ENCODE data around the gene PELI3. TPM values are rescaled to one million over a fixed set of nuclear protein-coding genes. Genes with fewer than 3 reads are reported as not detected.

The PELI3 gene
- total RNA-seq, 1 donor from 2014 or later = 14.6 TPM

DNA sequence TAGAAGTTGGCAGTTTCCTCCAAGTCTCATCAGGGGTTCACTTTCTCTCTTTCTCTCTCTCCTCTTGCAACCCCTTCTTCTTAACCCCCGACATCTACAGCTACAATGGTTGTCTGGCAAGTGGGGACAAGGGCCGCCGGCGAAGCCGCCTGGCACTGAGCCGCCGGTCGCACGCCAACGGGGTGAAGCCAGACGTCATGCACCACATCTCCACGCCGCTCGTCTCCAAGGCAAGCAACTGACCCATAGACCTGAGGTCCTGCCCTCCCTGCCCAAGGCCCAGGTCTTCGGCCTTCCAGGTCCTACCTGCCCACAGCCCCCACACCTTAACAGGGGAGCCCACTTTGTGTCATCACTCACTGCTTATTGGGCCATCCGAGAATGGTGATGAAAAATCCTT lies 4.4 kb downstream of the PELI3 start:
- H3K4me3 Mint-ChIP-seq (ENCODE audit: low read depth) = no peak overlapping the region
- intact Hi-C loops (cut with micrococcal nuclease) = no loop called here
- no peak overlapping the region for H3K27ac Mint-ChIP-seq
- DNase-seq (ENCODE audit: low spot score) = no peak
- no peaks in the 10 kb centered on the region for H3K9me3 Mint-ChIP-seq
- peaks cover 13% of the 10 kb centered on the region for H3K4me1 Mint-ChIP-seq (ENCODE audit: low read depth)
- H3K36me3 Mint-ChIP-seq (ENCODE audit: low read depth) = peaks cover 10% of the 10 kb centered on the region
- no peaks in the 10 kb centered on the region for H3K27me3 Mint-ChIP-seq (ENCODE audit: low read depth)

DNA sequence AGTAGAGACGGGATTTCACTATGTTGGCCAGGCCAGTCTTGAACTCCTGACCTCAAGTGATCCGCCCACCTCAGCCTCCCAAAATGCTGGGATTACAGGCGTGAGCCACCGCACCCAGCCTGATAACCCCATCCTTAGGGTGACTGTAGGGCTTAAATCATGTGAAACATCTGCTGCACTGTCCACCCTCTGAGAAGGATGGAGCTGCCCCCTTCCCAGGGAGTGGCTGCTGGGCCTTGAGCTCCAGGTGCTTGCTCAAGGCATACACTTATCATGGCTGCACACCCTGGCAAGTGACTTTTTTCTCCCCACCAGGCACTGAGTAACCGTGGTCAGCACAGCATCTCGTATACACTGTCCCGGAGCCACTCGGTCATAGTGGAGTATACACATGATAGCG lies 5.3 kb downstream of the PELI3 start:
- Mint-ChIP-seq H3K36me3 (ENCODE audit: low read depth) (peaks cover 10% of the 10 kb centered on the region), H3K27me3 (ENCODE audit: low read depth) (no peaks in the 10 kb centered on the region), H3K9me3 (no peaks in the 10 kb centered on the region), H3K27ac (no peak overlapping the region), H3K4me1 (ENCODE audit: low read depth) (peaks cover 11% of the 10 kb centered on the region), H3K4me3 (ENCODE audit: low read depth) (no peak overlapping the region)
- DNase-seq (ENCODE audit: low spot score) = no peak
- intact Hi-C loops (cut with micrococcal nuclease) = no loop called here

DNA sequence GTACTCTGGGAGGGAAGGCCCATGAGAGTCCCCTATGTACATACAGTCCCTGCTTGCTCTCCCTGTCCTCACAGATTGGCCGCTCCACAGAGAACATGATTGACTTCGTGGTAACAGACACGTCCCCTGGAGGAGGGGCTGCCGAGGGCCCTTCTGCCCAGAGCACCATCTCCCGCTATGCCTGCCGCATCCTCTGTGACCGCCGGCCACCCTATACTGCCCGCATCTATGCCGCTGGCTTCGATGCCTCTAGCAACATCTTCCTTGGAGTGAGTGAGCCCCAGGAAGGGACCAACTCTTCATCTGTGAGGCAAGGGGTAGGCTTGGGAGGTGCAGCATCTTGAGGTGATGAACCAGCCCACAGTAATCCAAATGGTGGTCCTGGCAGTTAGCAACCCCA lies 6.5 kb downstream of the PELI3 start:
- DNase-seq (ENCODE audit: low spot score) = no peak
- H3K36me3 Mint-ChIP-seq (ENCODE audit: low read depth) = peaks cover 10% of the 10 kb centered on the region
- peaks cover 5% of the 10 kb centered on the region for H3K4me1 Mint-ChIP-seq (ENCODE audit: low read depth)
- no peak overlapping the region for H3K27ac Mint-ChIP-seq
- H3K9me3 Mint-ChIP-seq = no peaks in the 10 kb centered on the region
- intact Hi-C loops (cut with micrococcal nuclease) = no loop called here
- no peaks in the 10 kb centered on the region for H3K27me3 Mint-ChIP-seq (ENCODE audit: low read depth)
- no peak overlapping the region for H3K4me3 Mint-ChIP-seq (ENCODE audit: low read depth)

DNA sequence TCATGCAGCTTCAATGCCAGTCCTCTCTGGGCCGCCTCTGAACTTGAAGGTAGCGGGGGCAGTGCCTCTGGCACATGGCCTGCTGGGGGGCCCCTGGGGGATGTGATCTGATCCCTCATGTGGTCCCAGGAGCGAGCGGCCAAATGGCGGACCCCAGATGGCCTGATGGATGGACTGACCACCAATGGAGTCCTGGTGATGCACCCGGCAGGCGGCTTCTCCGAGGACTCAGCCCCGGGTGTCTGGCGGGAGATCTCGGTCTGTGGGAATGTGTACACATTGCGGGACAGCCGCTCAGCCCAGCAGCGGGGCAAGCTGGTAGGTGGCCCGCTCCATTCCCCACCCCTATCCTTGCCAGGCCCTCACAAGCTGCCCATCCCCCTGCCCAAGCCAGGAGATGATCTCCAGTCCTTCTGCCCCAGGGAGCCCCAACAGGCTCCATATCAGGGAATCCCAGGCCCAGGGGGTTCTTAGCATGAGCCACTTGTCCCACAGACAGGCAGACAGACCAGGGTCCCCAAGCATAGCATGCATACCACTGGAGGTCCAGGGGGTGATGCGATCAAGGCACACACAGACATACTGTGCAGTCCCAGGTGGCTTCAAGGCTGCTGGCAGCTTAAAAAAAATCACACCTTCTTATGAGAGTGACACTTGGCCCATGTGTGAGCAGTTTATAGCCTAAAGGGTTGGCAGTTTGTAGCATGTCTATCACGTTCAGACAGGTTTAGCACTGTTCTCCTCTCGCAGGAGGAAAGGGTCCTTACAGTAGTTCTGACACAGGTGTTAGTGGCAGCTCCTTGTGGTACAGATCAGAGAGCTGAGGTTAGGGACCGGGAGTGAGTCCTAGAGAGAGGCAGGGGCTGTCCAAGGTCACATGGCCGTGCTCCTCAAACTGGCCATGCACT lies 7.2 kb downstream of the PELI3 start:
- H3K4me1 Mint-ChIP-seq (ENCODE audit: low read depth) = peaks cover 4% of the 10 kb centered on the region
- no peak overlapping the region for H3K4me3 Mint-ChIP-seq (ENCODE audit: low read depth)
- peaks cover 14% of the 10 kb centered on the region for H3K36me3 Mint-ChIP-seq (ENCODE audit: low read depth)
- DNase-seq (ENCODE audit: low spot score) = no peak
- intact Hi-C loops (cut with micrococcal nuclease) = no loop called here
- H3K27me3 Mint-ChIP-seq (ENCODE audit: low read depth) = no peaks in the 10 kb centered on the region
- no peaks in the 10 kb centered on the region for H3K9me3 Mint-ChIP-seq
- H3K27ac Mint-ChIP-seq = no peak overlapping the region

DNA sequence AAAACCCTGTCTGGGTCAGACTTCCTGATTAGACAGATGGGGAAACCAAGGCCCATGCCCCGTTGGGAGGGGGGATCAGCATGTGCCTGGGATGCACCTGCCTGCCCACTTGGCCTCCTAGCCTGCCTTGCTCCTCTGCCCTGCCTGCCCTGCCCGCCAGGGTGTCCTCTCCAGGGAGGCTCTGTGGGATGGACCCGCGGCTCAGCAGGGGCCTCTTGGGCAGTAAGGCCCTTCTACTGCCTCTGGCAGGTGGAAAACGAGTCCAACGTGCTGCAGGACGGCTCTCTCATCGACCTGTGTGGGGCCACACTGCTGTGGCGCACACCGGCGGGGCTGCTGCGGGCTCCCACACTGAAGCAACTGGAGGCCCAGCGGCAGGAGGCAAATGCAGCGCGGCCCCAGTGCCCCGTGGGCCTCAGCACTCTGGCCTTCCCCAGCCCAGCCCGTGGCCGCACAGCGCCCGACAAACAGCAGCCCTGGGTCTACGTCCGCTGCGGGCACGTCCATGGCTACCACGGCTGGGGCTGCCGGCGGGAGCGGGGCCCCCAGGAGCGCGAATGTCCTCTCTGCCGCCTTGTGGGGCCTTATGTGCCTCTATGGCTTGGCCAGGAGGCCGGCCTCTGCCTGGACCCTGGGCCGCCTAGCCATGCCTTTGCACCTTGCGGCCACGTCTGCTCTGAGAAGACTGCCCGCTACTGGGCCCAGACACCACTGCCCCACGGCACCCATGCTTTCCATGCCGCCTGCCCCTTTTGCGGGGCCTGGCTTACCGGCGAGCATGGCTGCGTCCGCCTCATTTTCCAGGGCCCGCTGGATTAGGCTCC lies 8.9 kb downstream of the PELI3 start:
- Mint-ChIP-seq H3K27ac (no peak overlapping the region), H3K4me3 (ENCODE audit: low read depth) (no peak overlapping the region), H3K4me1 (ENCODE audit: low read depth) (peaks cover 8% of the 10 kb centered on the region), H3K27me3 (ENCODE audit: low read depth) (no peaks in the 10 kb centered on the region), H3K9me3 (no peaks in the 10 kb centered on the region), H3K36me3 (ENCODE audit: low read depth) (peaks cover 11% of the 10 kb centered on the region)
- DNase-seq (ENCODE audit: low spot score) = no peak
- intact Hi-C loops (cut with micrococcal nuclease) = no loop called here

DNA sequence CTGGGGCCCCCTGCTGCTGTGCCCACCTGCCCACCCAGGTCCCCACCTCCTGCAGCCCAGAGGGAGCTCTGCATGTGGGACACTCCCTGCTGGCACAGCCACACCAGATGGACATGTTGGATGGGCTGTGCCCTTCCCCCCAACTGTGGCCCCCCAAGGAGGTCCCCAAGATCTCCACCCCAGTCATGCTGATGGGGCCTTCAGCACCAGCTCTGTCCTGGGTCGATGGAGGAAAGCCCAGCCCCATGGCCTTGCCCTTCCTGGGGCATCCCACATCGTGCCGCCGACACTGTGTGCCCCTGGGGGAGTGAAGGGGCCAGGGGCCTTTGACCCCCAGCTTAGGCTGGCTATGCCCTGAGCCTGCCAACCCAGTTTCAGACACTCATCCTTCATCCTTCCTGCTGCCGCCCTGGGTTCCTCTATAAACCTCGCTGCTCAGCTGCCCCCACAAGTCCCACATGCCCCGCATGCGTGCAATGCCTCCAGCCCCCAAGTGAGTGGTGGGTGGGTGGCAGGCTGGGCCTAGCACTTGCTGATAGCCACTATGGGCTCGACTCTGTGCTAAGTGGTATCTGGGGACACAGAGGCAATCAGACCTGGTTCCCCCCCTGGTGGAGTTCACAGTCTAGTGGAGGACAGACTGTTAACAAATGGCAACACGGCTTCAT lies 9.6 kb downstream of the PELI3 start:
- Mint-ChIP-seq H3K27ac (no peak overlapping the region), H3K9me3 (no peaks in the 10 kb centered on the region), H3K4me3 (ENCODE audit: low read depth) (peak overlapping the region; percentile 3), H3K27me3 (ENCODE audit: low read depth) (no peaks in the 10 kb centered on the region), H3K4me1 (ENCODE audit: low read depth) (peaks cover 13% of the 10 kb centered on the region), H3K36me3 (ENCODE audit: low read depth) (peaks cover 11% of the 10 kb centered on the region)
- intact Hi-C loops (cut with micrococcal nuclease) = no loop called here
- DNase-seq (ENCODE audit: low spot score) = no peak

DNA sequence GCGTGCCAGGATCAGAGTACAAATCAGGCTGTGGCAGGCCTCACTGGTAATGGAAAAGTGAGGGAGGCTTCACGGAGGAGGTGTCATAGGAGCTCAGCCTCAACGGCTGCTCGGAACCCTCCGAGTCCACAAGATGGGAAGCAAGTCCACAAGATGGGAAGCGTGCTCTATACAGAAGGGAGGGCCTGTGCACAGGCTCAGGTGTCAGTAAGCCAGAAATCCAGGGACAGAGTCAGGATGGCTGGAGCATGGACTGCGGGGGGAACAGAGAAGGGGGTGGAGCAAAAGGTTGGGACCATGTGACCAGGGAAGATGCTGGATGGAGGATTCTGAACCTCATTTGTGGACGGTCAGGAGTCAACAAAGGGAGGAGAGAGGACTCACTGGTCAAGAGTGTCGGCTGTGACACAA lies 10.1 kb downstream of the PELI3 start:
- intact Hi-C loops (cut with micrococcal nuclease) = no loop called here
- Mint-ChIP-seq H3K27ac (no peak overlapping the region), H3K4me1 (ENCODE audit: low read depth) (peaks cover 13% of the 10 kb centered on the region), H3K27me3 (ENCODE audit: low read depth) (no peaks in the 10 kb centered on the region), H3K4me3 (ENCODE audit: low read depth) (peak overlapping the region; percentile 3), H3K9me3 (no peaks in the 10 kb centered on the region), H3K36me3 (ENCODE audit: low read depth) (peaks cover 11% of the 10 kb centered on the region)
- DNase-seq (ENCODE audit: low spot score) = no peak

DNA sequence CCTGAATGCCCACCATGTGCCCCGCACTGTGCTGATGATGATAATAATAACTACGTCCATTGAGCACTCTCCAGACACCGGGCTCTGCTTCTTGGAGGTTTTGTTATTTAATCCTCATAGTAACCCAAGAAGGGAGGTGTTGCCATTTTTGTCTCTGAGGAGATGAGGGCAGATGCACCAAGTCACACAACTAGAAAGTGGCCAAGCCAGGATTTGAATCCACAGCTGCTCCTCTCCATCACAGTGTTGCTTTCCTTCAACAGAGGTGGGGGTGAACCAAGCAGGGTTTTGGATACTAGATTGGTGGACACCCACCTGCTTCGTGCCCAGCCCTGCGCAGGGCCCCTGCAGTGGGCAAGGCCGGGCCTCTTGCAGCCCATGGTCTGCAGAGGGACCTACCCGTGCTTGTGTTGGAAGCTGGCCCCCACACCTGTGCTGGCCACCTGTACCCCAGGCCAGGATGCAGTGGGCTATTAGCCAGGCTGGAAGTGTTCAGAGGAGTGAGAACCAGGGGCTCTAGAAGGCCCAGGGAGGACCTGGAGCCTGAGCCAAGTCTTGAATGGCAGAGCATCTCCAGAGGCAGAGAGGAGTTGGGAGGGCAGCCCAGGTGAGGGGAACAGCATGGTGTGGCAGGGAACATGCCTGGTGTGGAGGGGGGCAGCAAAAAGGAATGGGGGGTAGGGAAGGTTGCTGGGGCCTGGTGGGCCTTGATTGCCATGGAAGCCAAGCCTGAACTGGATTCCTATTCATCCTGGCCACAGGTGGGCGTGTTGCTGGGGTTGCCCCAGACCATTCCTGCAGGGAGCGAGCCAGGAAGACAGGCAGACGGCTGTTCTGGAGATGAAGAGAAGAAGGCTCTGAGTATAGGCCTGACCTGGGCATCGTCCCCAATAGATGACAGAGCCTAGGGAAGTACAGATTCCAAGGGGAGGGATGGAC lies 10.8 kb downstream of the PELI3 start:
- Mint-ChIP-seq H3K36me3 (ENCODE audit: low read depth) (peaks cover 17% of the 10 kb centered on the region), H3K4me1 (ENCODE audit: low read depth) (peaks cover 17% of the 10 kb centered on the region), H3K27ac (no peak overlapping the region), H3K4me3 (ENCODE audit: low read depth) (peak overlapping the region; percentile 56), H3K27me3 (ENCODE audit: low read depth) (no peaks in the 10 kb centered on the region), H3K9me3 (no peaks in the 10 kb centered on the region)
- DNase-seq (ENCODE audit: low spot score) = no peak
- intact Hi-C loops (cut with micrococcal nuclease) = no loop called here

DNA sequence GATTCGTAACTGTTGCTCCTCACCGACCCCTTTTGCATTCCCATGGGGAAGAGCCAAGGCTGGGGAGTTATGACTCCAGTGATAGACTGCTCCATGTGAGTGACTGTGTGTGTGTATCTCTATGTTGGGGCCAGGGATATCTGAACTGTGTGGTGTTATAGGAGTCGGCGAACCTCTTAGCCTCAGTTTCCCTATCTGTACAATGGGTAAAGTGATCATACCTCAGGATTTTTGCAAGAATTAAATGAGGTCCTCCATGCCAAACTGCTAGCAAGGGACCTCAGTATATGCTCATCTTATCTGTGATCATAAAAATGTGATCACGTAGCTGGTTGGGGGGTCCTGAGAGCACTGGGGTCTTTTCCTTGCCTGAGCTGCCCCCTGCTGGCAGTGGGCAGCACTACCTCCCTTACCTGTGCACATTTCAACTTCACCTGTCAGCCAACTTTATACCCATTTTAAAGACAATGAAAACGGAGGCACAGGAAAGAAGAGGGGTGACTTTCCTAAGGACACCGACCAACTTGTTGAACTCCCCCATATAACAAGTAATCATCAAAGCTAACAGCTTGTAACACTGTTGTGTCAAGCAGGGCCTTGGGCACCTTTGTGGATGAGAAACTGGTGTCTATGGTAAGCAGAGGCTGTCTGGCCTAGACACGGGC lies 12.2 kb downstream of the PELI3 start:
- peaks cover 24% of the 10 kb centered on the region for H3K36me3 Mint-ChIP-seq (ENCODE audit: low read depth)
- no peaks in the 10 kb centered on the region for H3K27me3 Mint-ChIP-seq (ENCODE audit: low read depth)
- peaks cover 20% of the 10 kb centered on the region for H3K4me1 Mint-ChIP-seq (ENCODE audit: low read depth)
- intact Hi-C loops (cut with micrococcal nuclease) = no loop called here
- H3K9me3 Mint-ChIP-seq = no peaks in the 10 kb centered on the region
- peak overlapping the region; percentile 79 for H3K27ac Mint-ChIP-seq
- H3K4me3 Mint-ChIP-seq (ENCODE audit: low read depth) = peak overlapping the region; percentile 85
- no peak for DNase-seq (ENCODE audit: low spot score)

DNA sequence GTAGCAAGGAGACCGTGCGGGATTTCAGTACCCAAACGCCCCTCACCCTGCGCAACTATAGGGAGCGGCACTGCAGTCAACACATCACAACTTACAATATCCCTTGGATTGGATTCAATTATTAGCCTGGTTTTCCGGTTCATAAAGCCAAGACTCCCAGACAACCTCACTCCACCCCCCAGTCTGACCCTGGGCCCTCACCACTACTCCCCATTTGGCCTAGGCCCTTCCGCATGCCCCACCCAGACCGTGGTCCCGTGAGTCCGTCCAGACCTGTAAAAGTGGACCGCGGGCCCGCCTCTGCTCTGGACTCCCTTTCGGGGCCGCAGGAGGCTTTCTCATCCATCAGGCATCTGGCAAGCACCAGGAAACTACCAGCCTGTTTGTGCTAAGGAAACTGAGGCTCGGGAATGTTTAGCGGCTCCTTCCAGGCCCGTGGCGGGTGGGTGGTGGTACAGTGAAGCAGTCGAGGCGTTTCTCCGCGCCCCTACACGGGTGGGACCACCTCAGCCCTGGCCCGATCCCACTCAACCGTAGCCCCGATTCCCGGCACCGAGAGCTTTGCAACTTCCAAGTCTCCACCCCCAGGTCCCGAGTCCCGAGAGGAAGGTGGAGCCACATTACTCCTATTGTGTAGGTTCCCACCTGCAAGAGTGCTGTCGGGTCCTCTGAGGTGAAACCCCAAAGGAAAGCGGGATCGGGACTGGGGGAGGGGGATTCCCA lies 12.8 kb downstream of the PELI3 start:
- Mint-ChIP-seq H3K27me3 (ENCODE audit: low read depth) (no peaks in the 10 kb centered on the region), H3K9me3 (no peaks in the 10 kb centered on the region), H3K4me1 (ENCODE audit: low read depth) (peaks cover 24% of the 10 kb centered on the region), H3K27ac (peak overlapping the region; percentile 79), H3K4me3 (ENCODE audit: low read depth) (peak overlapping the region; percentile 85), H3K36me3 (ENCODE audit: low read depth) (peaks cover 20% of the 10 kb centered on the region)
- intact Hi-C loops (cut with micrococcal nuclease) = loop anchor here (1.0 kb wide), 2 partner anchors 13 to 40 kb away; partner anchors contain the start of gene PELI3
- no peak for DNase-seq (ENCODE audit: low spot score)

Data from activated T-helper 2 cell treated with anti-CD3 and anti-CD28 coated beads, Interferon-gamma antibody, Interleukin-2, Interleukin-4, amounts not matched to agents 10 μg/mL and 5 μg/mL and 100 μg/mL, durations not matched to agents 14 hours and 24 hours and 36 hours (primary cell).